Hepatic stellate cell (primary cell): Measurements from ENCODE around the gene FOXI1.

Experiments
- DNase-seq: peaks from one replicate; pipeline ENCODE4 v3.0.0; 2011; ENCODE audit warnings: low spot score

FOXI1 gene

DNA sequence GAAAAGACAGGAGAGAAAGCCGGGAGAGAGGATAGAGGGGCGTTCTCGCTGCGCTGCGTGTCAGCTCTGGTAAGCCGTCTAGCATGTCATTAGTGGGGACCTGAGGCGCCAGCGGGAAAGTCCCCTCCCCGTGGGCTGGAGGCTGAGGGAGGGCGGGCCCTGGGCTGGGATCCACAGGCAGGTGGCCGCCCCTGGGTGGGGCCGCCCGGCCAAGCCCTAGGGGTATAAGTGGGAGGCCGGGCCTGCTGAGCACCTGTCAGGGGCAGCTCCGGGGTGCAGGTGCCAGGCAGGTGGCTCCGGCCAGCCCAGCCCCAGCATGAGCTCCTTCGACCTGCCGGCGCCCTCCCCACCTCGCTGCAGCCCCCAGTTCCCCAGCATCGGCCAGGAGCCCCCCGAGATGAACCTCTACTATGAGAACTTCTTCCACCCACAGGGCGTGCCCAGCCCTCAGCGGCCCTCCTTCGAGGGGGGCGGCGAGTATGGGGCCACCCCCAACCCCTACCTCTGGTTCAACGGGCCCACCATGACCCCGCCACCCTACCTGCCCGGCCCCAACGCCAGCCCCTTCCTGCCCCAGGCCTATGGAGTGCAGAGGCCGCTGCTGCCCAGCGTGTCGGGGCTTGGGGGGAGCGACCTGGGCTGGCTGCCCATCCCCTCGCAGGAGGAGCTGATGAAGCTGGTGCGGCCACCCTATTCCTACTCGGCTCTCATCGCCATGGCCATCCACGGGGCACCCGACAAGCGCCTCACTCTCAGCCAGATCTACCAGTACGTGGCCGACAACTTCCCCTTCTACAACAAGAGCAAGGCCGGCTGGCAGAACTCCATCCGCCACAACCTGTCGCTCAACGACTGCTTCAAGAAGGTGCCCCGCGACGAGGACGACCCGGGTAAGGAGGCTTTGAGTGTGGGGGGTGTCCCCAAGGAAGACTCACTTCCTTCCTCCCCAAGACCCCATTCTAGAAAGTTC, at the start of gene FOXI1:
FOXI1 (plus strand) TSS at position 256 of the 970 bp plus-strand sequence; CDS start at position 317, 61 bp downstream.
- DNase-seq: no peak

DNA sequence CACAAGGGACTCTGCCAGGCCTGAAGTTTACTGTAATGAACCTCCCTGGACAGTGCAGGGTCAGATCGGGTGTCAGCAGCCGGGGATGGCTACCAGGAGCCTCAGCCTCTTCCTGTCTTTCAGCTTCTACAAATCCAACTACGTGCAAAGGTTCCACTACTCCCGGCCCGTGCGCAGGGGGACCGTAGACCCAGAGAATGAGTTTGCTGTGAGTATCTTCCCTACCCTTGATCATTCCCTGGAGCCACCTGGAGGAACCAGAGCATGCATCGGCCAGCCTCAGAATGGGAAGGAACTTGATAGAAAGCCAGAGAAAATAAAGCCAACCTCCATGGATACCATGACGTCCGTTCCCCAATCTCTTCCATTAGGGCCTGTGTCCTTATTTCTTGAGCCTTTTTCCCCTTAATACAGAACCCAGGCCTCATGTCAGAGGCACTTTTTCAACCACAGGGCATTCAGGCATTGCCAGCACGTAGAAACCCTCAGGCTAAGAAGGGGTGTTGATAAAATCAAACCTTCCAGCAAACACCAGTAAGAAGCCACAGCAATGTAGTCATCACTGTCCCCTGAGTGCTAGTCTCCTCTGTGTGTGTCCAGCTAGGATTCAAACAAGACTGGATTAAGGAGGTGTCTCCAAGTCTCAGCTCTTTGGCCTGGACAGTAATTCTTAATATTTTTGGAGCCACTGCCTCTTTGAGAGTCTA, 49.0 kb upstream of the FOXI1 start:
- DNase-seq: no peak

DNA sequence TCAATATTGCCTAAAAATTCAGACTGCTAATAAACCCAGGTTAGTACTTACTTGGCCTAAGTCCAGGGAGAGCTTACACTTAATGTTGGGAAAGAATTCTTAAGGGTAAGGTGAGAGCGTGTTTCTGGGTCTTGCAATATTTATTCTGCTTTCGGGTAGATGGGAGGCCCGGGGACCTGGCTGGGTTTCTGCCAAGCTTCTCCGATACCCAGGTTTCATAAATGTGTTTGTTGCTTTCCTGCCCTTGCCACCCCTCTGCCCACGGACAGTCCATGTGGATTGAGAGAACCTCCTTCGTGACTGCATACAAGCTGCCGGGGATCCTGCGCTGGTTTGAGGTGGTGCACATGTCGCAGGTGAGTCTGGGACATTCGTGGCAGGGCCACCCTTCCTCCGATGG, 48.4 kb upstream of the FOXI1 start:
- DNase-seq: no peak

DNA sequence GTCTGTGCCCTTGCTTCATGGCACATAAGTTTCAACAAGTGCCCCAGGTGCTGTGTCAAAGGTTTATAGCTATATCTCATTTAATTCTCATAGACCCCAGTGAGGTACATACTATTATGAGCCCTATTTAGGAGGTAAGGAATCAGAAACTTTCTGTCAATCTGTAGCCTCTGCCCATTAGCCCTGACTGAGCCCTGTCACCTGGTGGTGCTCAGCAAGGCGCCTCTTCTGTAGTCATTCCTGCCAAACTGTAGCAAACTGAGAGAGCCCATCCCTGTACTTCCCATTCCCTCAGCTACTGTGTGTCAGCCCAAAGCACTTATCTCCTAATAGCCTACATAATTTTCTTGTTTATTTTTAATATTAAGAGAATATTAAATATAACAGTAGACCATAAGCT, 46.5 kb upstream of the FOXI1 start:
- no peak for DNase-seq

DNA sequence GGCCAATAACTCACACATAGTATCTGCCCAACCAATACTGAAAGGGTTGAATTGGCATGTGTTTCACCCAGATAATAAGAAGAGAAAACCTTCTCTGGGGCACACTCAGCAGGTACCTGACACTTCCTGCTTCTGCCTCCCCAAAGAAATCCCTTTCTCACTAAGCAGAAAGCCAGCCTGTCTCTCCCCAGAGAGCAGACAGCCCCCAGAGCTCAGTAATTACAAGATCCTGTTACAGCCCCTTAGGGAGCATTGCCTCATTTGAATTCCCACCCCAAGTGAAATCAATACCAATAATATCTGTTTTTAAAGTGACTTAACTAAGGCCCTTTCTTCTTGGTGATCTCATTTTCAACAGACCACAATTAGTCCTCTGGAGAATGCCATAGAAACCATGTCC, 38.5 kb upstream of the FOXI1 start:
- no peak for DNase-seq

DNA sequence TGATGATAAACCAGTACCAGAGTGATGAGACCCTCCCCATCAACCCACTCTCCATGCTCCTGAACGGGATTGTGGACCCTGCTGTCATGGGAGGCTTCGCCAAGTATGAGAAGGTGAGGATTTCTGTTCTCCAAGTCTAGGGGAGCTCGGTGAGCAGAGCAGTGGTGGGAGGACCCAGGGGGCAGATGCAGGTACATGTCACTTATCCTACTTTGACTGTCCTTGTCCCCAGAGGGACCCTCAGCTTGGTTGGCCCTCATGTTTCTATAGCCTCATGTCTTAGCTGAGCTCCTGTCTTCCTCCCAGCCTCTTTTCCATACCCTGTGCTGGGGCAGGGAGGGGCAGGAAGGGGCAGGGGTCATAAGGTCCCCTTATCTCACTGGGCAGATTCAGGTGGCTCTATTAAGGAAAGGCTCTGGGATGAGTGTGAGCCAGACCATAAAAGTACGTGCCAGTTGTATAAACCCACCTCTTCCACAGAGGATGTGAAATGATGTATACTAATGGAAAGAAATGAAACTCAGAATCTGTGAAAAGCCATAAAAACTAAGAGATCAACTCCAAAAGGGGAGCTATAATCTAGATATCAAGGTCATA, 38.0 kb upstream of the FOXI1 start:
- DNase-seq: no peak

DNA sequence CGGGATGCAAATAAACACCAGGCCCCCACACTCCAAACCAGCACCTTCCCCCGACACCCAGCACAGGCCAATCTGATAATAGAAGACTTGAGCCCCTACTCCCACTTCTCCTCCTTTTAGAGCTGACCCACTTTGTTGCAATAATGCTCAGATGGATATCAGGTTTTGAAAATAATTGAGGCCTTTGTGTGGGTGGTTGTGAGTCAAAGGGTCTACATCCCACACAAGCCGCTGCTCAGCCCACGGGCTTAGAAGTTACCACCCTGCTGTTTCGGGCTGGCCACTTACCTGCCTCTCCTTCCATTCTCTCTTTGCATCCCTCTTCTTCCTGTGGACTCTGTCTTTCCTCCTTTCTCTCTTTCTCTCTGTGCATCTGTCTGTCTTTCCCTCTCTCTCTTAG, 36.2 kb upstream of the FOXI1 start:
- DNase-seq: no peak

DNA sequence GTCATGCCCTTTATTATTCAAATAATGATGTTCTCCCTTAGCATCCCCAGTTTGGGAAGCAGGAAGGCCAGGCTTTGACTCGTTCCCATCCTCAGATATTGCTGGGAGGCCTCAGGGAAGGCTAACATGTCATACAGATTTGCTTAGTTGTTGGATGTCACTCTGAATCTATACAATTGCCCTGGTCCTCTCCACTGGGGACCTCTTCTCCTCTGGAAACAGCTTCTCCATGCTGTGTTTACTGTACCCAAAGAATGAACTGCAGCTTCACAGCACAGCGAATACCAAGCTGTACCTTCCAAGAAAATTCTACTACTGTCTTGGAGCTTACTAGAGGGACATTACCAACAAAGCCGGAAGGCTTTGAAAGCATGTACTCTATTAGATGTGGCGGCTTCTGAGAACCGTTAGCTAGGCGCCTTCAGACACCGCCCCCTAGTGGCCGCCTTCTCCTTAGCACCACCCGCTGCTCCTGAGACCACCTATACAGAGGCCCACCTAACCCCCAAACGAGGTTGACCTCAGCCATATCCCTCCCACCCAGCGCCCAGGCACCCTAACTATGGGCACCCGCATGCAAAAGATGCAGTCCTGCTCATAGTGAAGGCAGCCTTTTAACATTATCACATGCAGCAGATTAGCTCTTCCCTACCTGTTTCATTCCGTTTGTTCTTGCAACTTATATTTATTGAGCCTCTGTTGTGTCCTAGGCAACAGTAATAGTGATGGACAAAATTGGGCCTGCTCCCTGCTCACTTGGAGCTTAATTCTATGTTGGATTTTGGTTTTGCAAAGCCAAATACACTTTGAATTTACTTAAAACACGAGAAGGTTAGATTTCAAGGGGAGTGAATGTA, 34.9 kb upstream of the FOXI1 start:
- DNase-seq: peak; percentile 32

DNA sequence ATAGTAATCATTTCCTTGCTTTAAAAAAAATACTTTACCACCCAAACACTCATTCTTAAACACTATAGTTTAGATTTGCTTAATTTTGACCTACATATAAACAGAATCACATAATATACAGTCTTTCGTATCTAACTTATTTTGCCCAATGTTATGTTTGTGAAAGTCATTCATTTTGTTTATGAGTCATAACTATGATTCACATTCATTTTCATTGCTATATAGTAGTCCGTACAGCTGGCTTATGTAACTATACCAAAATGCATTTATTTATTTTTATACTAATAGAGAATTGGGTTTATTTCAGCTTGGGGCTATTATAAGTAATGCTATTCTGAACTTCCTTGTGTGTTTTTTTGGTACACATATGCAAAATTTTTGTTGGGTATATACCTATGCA, 33.9 kb upstream of the FOXI1 start:
- no peak for DNase-seq

DNA sequence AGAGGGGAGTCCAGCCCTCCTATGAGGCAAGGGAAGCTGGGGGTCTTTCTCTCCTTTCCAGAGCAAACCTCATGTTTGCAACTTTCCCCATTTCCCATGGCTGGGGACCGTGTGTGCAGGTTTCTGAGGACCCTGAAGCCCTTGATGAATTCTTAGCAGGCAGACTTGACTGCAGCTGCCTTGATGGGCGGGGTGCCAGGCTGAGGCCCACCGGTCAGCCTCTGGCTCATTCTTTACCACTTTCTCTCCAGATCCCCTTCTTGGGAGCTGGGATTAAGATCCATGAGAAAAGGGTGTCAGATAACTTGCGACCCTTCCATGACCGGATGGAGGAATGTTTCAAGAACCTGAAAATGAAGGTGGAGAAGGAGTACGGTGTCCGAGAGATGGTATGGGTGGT, 30.0 kb upstream of the FOXI1 start:
- DNase-seq: no peak

DNA sequence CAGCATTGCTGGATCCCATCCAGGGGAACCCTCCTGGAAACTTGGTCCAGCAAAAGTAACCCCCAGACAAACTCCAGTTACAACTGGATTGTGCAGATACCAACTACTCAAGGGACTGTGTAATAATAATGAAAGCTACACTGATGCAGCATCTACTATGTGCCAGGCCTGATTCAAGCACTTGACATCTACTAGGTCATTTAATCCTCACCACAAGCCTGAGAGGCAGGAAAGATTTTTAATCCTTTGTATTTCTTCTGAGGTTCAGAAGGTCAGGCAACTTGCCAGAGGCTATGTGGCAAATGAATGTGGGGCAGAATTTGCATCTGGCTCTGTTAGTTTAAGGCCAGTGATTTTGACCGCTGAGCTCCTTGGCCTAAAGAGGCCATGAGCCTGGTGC, 29.5 kb upstream of the FOXI1 start:
- no peak for DNase-seq

DNA sequence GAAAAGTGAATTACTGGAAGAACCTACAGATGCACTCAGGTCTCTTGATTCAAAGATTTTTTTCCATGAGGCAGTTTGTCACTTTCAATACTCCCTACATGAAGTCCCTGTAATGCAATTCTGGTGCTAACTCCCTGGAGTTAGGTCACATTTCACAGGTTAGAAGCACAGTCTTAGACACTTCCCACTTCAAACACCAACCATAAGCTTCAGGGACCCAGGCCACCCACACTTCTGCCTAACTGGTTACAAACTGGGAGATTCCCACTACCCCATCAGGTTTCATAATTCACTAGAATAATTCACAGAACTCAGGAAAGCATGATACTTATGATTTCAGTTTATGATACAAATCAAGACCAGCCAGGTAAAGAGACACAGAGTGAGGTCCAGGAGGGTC, 29.0 kb upstream of the FOXI1 start:
- DNase-seq: no peak

DNA sequence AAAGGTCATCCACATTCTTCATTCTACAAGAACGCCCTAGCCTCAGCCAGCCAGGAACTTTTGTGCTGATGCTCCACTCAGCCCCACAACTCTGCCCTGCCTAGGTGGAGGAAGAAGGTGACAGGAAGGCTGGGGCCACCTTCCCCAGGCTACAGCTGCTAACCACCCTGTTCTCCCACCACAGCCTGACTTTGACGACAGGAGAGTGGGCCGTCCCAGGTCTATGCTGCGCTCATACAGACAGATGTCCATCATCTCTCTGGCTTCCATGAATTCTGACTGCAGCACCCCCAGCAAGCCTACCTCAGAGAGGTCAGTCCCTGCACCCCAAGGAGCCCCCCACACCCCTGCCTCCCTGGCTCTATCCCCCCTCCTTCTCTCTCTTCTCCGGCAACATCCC, 28.2 kb upstream of the FOXI1 start:
- no peak for DNase-seq

DNA sequence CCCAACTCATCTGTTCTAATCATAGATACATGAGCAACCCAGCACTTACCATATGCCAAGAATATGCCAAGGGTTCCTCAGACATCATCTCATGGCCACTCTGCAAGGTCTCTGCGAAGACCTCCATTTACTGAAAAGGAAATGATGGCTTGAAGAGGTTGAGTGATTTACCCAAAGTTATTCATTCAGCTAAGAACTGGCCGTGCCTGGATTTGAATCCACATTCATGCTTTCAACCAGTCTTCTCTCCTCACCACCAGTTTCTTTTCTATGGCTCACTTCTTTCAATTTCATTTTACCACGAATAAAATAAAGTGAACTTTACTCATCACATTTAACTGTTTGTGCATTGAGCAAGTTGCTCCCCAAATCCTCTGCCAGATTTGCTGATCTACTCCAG, 27.2 kb upstream of the FOXI1 start:
- no peak for DNase-seq

DNA sequence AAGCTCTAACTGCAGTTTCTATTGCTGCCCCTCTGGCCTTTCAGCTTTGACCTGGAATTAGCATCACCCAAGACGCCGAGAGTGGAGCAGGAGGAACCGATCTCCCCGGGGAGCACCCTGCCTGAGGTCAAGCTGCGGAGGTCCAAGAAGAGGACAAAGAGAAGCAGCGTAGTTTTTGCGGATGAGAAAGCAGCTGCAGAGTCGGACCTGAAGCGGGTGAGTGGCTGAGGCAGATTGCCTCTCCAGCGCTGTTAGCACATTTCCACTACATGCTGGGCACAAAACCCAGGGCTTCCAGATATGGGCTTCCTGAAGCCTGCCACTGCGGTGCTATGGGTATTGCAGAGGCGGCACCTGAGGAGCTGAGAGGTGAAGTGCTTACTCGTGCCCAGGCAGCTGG, 26.8 kb upstream of the FOXI1 start:
- DNase-seq: no peak

DNA sequence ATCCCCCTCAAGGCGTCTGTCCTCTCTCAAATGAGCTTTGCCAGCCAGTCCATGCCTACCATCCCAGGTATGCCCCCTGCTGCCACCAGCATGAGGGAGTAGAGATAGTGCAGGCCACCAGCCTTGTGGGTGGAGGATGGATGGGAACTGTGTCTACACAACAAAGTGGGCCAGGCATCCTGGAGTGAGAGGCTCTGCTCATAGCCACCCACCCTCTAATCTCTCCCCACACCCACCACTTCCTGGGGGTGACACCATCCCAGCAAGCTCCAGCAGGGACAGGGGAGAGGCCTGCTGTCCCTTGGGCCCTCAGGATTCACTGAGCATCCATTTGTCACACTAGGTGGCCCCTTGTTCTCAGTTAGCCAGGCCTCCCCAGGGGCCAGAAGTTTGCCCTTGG, 25.5 kb upstream of the FOXI1 start:
- no peak for DNase-seq

DNA sequence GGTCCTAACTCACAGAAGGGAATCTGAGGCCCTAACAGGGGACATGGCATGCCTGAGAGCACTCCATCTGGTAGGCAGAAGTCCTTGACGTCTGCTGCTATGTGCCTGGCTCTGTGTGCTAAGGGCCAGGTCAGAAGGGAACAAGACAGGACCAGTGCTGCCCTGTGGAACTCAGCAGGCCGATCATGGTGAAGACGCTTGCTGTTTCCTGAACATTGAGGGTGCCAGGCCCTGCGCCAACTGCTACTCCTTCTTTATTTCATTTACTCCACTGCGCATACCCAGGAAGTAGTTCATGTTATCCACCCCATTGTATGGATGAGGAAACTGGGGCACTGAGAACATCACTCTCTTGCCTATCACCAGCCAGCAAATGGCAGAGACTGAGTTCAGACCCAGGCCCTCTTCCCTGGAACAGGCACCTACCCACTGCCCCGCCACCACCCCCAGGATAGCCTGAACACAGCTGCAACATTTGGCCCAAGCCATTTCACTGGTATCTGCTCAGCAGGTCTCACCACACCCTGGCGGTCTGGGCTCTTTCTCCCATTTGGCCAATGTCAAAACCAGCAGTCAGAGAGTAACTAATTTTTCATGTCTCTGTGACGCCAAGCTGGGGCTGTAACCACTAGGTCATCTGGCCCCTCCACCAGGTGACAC, 24.8 kb upstream of the FOXI1 start:
- no peak for DNase-seq

DNA sequence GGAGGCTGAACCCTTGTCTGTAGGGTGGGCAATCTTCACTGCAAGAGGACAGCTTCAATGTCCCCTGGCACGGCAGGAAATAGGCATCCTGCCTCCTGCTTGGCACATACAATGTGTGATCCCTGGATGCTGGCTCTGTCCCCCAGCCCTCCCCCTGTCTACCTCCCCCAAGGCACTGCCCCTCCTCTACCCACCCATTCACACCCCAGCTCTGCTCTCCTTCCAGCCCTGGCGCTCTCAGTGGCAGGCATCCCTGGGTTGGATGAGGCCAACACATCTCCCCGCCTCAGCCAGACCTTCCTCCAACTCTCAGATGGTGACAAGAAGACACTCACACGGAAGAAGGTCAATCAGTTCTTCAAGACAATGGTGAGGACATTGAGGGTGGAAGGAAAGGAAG, 24.1 kb upstream of the FOXI1 start:
- DNase-seq: no peak

DNA sequence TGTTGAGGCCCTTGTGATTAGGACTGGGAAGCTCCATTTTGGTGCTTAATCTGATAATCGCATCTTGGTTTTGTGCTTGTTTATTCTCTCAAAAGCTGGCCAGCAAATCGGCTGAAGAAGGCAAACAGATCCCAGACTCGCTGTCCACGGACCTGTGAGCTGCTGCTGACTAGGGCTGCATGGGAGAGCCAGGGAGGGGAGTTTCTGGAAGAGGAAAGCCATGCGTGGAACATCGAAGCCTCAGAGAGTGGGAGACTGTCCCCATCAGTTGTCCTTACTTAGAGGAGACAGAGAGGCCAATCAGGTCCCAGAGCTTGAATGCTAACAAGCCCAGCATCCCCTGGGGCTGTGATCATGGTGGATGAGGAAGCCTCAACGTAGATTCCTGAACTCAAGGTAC, 23.0 kb upstream of the FOXI1 start:
- DNase-seq: no peak

DNA sequence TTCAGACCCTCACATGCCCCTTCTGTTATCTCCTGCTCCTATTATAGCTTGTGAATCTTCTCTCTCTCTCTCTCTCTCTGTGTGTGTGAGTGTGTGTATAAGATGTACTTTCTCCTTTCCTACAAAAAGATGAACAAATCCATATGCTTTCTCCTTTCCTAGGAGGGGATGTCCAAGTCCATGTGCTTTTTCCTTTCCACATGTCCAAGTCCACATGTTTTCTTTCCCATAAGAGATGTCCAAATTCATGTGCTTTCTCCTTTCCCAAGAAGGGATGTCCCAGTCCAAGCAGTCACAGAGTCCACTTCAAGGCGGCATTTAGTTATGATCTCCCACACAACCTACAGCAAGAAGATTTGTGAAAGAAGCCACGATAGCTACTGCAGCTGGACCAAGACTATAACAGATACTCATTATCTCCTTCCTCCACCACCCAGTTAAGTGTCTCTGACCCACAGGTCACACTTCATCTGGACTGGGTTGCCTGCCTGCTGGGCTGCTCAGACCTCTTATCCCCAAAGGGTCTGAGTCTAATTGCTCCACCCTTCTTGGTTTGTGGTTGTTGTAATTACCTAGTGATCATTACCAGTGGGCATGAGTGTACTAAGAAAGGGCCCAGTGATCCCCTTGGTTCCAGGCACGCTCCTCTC, 18.4 kb upstream of the FOXI1 start:
- no peak for DNase-seq
